ENCODE data around the gene SIPA1L3. TPM values are rescaled to one million over a fixed set of nuclear protein-coding genes. Genes with fewer than 3 reads are reported as not detected.

SIPA1L3 gene
- total RNA-seq, 2 donors from 2014 or later = 42.8 to 48.2 TPM

GRCh38 chr19:37982655-37983054 lies 75.6 kb downstream of the SIPA1L3 start:
- Histone ChIP-seq H3K27ac (ENCODE audit: low read depth, low read length) (no peak overlapping the region), H3K4me1 (ENCODE audit: control insufficient read depth, insufficient read depth, low read length) (no peaks in the 10 kb centered on the region), H3K9ac (ENCODE audit: extremely low read depth, low read length, poor library complexity, severe bottlenecking) (no peak overlapping the region), H3K36me3 (ENCODE audit: control insufficient read depth, insufficient read depth, low read length) (no peaks in the 10 kb centered on the region), H3K27me3 (ENCODE audit: control insufficient read depth, insufficient read depth, low read length, poor library complexity, severe bottlenecking) (no peaks in the 10 kb centered on the region), H3K9me3 (ENCODE audit: control insufficient read depth, low read length) (no peaks in the 10 kb centered on the region), H3K4me3 (ENCODE audit: low read length) (no peak overlapping the region)
- H3K4me3 Mint-ChIP-seq = no peak overlapping the region
- H3K36me3 Mint-ChIP-seq (ENCODE audit: low read depth) = no peaks in the 10 kb centered on the region
- 86 to 100% methylated on average over 1 to 5 of the region's 5 CpGs for WGBS, 2 experiments (ENCODE audit: insufficient coverage in 1 of 2, insufficient read length in 1 of 2)
- no peak overlapping the region for H3K27ac Mint-ChIP-seq
- TF ChIP-seq CTCF (conservative IDR thresholded peaks at IDR 0.05) = no peak
- no peak for DNase-seq
- H3K4me1 Mint-ChIP-seq = peaks cover 12% of the 10 kb centered on the region
- H3K27me3 Mint-ChIP-seq (ENCODE audit: insufficient read depth) = no peaks in the 10 kb centered on the region
- H3K9me3 Mint-ChIP-seq = no peaks in the 10 kb centered on the region

DNA sequence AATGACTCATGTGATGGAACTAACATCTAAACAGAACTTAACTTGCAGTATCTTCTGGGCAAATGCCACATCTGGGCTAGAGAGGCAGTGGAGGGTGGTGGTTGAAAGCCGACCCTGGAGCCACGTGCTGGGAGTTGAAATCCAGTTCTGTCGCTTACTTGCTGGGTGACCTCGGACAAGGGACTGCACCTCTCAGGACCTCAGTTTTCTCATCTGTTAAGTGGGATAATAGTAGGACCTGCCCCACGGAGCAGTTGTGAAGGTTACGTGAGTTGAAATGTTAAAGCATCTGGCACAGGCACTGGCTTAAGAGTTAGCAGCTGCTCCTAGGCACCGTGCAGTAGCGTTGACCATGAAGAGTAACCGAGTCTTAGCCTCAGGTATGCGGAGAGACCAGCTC lies 76.1 kb downstream of the SIPA1L3 start:
- Mint-ChIP-seq H3K27me3 (ENCODE audit: insufficient read depth) (no peaks in the 10 kb centered on the region), H3K4me1 (peaks cover 15% of the 10 kb centered on the region), H3K27ac (no peak overlapping the region), H3K36me3 (ENCODE audit: low read depth) (no peaks in the 10 kb centered on the region), H3K4me3 (no peak overlapping the region), H3K9me3 (no peaks in the 10 kb centered on the region)
- H3K9me3 ChIP-seq (ENCODE audit: control insufficient read depth, low read length) = no peaks in the 10 kb centered on the region
- H3K27me3 ChIP-seq (ENCODE audit: control insufficient read depth, insufficient read depth, low read length, poor library complexity, severe bottlenecking) = no peaks in the 10 kb centered on the region
- 85 to 91% methylated on average over 6 to 10 of the region's 10 CpGs for WGBS, 2 experiments (ENCODE audit: insufficient coverage in 1 of 2, insufficient read length in 1 of 2)
- DNase-seq = no peak
- H3K27ac ChIP-seq (ENCODE audit: low read depth, low read length) = no peak overlapping the region
- no peak overlapping the region for H3K9ac ChIP-seq (ENCODE audit: extremely low read depth, low read length, poor library complexity, severe bottlenecking)
- no peaks in the 10 kb centered on the region for H3K36me3 ChIP-seq (ENCODE audit: control insufficient read depth, insufficient read depth, low read length)
- no peak for TF ChIP-seq CTCF (conservative IDR thresholded peaks at IDR 0.05)
- H3K4me3 ChIP-seq (ENCODE audit: low read length) = no peak overlapping the region
- H3K4me1 ChIP-seq (ENCODE audit: control insufficient read depth, insufficient read depth, low read length) = no peaks in the 10 kb centered on the region

DNA sequence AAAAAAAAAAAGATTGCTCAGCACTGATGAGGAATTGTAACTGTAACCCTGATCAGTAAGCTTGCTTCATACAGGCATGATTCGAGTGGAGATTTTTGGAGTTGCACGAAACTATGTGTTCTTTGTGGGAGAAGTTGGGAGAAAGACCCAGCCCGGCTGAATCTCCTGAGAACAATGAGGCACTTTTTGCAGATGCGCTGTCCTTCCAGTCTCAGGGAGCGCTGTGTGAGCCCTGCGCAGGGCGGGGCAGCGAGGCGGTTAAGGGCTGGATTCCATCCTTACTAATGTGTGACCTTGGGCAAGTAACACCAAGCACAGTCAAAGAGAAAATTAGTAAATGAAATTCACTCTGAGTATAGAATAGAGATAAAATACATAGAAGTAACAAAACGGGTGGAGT lies 76.9 kb downstream of the SIPA1L3 start:
- no peaks in the 10 kb centered on the region for H3K4me1 ChIP-seq (ENCODE audit: control insufficient read depth, insufficient read depth, low read length)
- TF ChIP-seq CTCF (conservative IDR thresholded peaks at IDR 0.05) = no peak
- no peak overlapping the region for H3K4me3 Mint-ChIP-seq
- H3K27me3 Mint-ChIP-seq (ENCODE audit: insufficient read depth) = no peaks in the 10 kb centered on the region
- H3K27ac Mint-ChIP-seq = no peak overlapping the region
- 93 to 98% methylated on average over 10 of the region's 10 CpGs for WGBS, 2 experiments (ENCODE audit: insufficient coverage in 1 of 2, insufficient read length in 1 of 2)
- H3K4me1 Mint-ChIP-seq = peaks cover 19% of the 10 kb centered on the region
- no peak overlapping the region for H3K9ac ChIP-seq (ENCODE audit: extremely low read depth, low read length, poor library complexity, severe bottlenecking)
- H3K27ac ChIP-seq (ENCODE audit: low read depth, low read length) = no peak overlapping the region
- no peaks in the 10 kb centered on the region for H3K9me3 ChIP-seq (ENCODE audit: control insufficient read depth, low read length)
- H3K9me3 Mint-ChIP-seq = no peaks in the 10 kb centered on the region
- H3K27me3 ChIP-seq (ENCODE audit: control insufficient read depth, insufficient read depth, low read length, poor library complexity, severe bottlenecking) = no peaks in the 10 kb centered on the region
- H3K4me3 ChIP-seq (ENCODE audit: low read length) = no peak overlapping the region
- H3K36me3 ChIP-seq (ENCODE audit: control insufficient read depth, insufficient read depth, low read length) = no peaks in the 10 kb centered on the region
- H3K36me3 Mint-ChIP-seq (ENCODE audit: low read depth) = no peaks in the 10 kb centered on the region
- no peak for DNase-seq
